Measurements from ENCODE around the gene RNASEH1. TPM values are rescaled to one million over a fixed set of nuclear protein-coding genes. Genes with fewer than 3 reads are reported as not detected.

RNASEH1 gene
- total RNA-seq, 6 donors from 2014 or later, result 17.1 to 19.5 (median 18.0) TPM

- Histone ChIP-seq H3K4me3 (peak overlapping the region in 2 of 4 donors; percentile 0), H3K27ac (peak overlapping the region; percentile 40 to 73 (median 56)), H3K4me1 (peaks cover 27 to 48% (median 37%) of the 10 kb centered on the region in 4 donors), H3K27me3 (no peaks in the 10 kb centered on the region), H3K36me3 (no peaks in the 10 kb centered on the region), H3K9me3 (no peaks in the 10 kb centered on the region)
- no peak for TF ChIP-seq CTCF (IDR thresholded peaks at IDR 0.05)
- no peak for ATAC-seq (ENCODE audit: low FRiP score in 2 of 2)
- 26 to 31% methylated on average over 4 of the region's 4 CpGs for WGBS, 2 donors
- no peak for DNase-seq
Measured at GRCh38 chr2:3523551-3524041, 34.5 kb downstream of the RNASEH1 start.

- no peaks in the 10 kb centered on the region for H3K9me3 ChIP-seq
- 42 to 46% methylated on average over 13 of the region's 13 CpGs for WGBS, 2 donors
- H3K27me3 ChIP-seq, result no peaks in the 10 kb centered on the region
- TF ChIP-seq CTCF (IDR thresholded peaks at IDR 0.05), result no peak
- no peak for TF ChIP-seq POLR2A (IDR thresholded peaks at IDR 0.05)
- TF ChIP-seq EP300 (IDR thresholded peaks at IDR 0.05), result no peak
- TF ChIP-seq POLR2AphosphoS5 (IDR thresholded peaks at IDR 0.05), result no peak
- no peaks in the 10 kb centered on the region for H3K36me3 ChIP-seq
- H3K4me1 ChIP-seq, result peaks cover 27 to 53% (median 39%) of the 10 kb centered on the region in 4 donors
- peak overlapping the region; percentile 40 to 73 (median 56) for H3K27ac ChIP-seq
- H3K4me3 ChIP-seq, result peak overlapping the region in 2 of 4 donors; percentile 0
- ATAC-seq (ENCODE audit: low FRiP score in 2 of 2) (no peak), DNase-seq (no peak)
Measured at GRCh38 chr2:3522961-3523421, 35.1 kb downstream of the RNASEH1 start.

- WGBS, 2 donors, result 91 to 93% methylated on average over 6 of the region's 6 CpGs
Measured at GRCh38 chr2:3520591-3520990, 37.5 kb downstream of the RNASEH1 start.

GRCh38 chr2:3519255-3520205 lies 38.6 kb downstream of the RNASEH1 start, which contains the start of gene ADI1:
ADI1 (minus strand) TSS chr2:3519531; CDS start chr2:3519487, 44 bp downstream.
- H3K4me3 ChIP-seq, result peak within 1 kb of the TSS; percentile 66 to 88 (median 76)
- WGBS, 2 donors, result 7 to 12% methylated on average over 16 to 25 of the region's 76 CpGs
- no peaks in the 10 kb centered on the region for H3K9me3 ChIP-seq
- H3K27ac ChIP-seq, result peak within 1 kb of the TSS; percentile 92 to 99 (median 97)
- H3K4me1 ChIP-seq, result peaks cover 27 to 52% (median 38%) of the 10 kb centered on the region in 4 donors
- TF ChIP-seq POLR2AphosphoS5 (IDR thresholded peaks at IDR 0.05) (peak; percentile 61 to 67), POLR2A (IDR thresholded peaks at IDR 0.05) (peak in 3 of 4 donors; percentile 51 to 87 (median 76)), EP300 (IDR thresholded peaks at IDR 0.05) (no peak)
- ATAC-seq (ENCODE audit: low FRiP score in 2 of 2) (peak; percentile 91 to 92), DNase-seq (peak; percentile 91 to 96)
- no peaks in the 10 kb centered on the region for H3K36me3 ChIP-seq
- no peaks in the 10 kb centered on the region for H3K27me3 ChIP-seq

More at GRCh38 chr2:3520591-3520990, 37.5 kb downstream of the RNASEH1 start:
- ATAC-seq (ENCODE audit: low FRiP score in 2 of 2), result no peak
- Histone ChIP-seq H3K4me3 (peak overlapping the region in 1 of 4 donors; percentile 66), H3K27me3 (no peaks in the 10 kb centered on the region), H3K4me1 (peaks cover 27 to 60% (median 44%) of the 10 kb centered on the region in 4 donors), H3K27ac (no peak overlapping the region), H3K9me3 (no peaks in the 10 kb centered on the region), H3K36me3 (no peaks in the 10 kb centered on the region)
- DNase-seq, result no peak
- no peak for TF ChIP-seq POLR2A (IDR thresholded peaks at IDR 0.05)
- TF ChIP-seq EP300 (IDR thresholded peaks at IDR 0.05), result no peak
- TF ChIP-seq POLR2AphosphoS5 (IDR thresholded peaks at IDR 0.05), result no peak
- TF ChIP-seq CTCF (IDR thresholded peaks at IDR 0.05), result no peak
